ENCODE measurements around the gene TEX55. TPM values are rescaled to one million over a fixed set of nuclear protein-coding genes. Genes with fewer than 3 reads are reported as not detected.

Gene TEX55
- total and polyA plus RNA-seq, 9 of the 15 experiments (the other 6 are each of a cell fraction or from before 2014, with no cell fraction given): not detected

DNA sequence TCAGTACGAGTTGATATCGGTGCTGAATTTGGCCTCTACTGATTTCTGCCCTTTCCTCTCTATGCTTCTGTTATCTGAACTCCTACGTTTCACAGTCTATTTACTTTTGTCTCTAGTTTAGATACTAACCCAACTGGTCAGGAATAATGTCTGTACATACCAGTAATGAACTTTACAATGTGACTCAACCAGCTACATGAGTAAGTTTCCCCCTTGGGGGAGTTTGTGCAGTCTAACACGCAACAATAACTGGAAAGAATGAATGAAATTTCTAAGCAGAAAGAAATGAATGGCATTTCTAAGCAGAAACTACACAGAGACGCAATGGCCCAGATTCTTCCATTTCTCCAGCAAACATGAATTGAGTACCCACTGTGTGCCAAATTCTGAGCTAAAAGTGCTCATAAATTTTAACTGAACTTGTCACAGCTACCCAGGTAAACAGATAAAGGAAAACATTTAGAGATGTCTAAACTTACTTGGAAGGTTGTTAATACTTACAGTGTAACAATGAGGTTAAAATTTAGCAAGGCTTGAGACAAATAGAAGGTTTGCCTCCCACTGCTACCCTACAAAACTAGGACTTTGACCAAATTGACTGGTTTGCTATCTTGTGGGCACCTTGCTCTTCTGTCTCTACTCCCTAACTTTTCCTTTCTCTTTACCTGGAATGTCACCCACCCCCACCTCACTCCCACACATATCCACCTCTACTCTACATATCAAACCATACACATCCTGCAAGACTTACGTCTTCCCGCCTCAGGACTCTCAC lies 39.0 kb downstream of the TEX55 start (continued):
- TF ChIP-seq, protein P1, sequence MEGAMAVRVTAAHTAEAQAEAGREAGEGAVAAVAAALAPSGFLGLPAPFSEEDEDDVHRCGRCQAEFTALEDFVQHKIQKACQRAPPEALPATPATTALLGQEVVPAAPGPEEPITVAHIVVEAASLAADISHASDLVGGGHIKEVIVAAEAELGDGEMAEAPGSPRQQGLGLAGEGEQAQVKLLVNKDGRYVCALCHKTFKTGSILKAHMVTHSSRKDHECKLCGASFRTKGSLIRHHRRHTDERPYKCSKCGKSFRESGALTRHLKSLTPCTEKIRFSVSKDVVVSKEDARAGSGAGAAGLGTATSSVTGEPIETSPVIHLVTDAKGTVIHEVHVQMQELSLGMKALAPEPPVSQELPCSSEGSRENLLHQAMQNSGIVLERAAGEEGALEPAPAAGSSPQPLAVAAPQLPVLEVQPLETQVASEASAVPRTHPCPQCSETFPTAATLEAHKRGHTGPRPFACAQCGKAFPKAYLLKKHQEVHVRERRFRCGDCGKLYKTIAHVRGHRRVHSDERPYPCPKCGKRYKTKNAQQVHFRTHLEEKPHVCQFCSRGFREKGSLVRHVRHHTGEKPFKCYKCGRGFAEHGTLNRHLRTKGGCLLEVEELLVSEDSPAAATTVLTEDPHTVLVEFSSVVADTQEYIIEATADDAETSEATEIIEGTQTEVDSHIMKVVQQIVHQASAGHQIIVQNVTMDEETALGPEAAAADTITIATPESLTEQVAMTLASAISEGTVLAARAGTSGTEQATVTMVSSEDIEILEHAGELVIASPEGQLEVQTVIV (CRISPR knock-in tag; IDR thresholded peaks at IDR 0.05; ENCODE audit: borderline replicate concordance): no peak
- no peak for TF ChIP-seq CBX8 (IDR thresholded peaks at IDR 0.05; ENCODE audit: borderline replicate concordance, extremely low read depth, low read depth, low read length, poor library complexity, severe bottlenecking)
- TF ChIP-seq HDAC3 (IDR thresholded peaks at IDR 0.05; ENCODE audit: borderline replicate concordance, partially characterized antibody): no peak
- TF ChIP-seq, protein P2, sequence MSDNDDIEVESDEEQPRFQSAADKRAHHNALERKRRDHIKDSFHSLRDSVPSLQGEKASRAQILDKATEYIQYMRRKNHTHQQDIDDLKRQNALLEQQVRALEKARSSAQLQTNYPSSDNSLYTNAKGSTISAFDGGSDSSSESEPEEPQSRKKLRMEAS (CRISPR knock-in tag; IDR thresholded peaks at IDR 0.05): no peak

DNA sequence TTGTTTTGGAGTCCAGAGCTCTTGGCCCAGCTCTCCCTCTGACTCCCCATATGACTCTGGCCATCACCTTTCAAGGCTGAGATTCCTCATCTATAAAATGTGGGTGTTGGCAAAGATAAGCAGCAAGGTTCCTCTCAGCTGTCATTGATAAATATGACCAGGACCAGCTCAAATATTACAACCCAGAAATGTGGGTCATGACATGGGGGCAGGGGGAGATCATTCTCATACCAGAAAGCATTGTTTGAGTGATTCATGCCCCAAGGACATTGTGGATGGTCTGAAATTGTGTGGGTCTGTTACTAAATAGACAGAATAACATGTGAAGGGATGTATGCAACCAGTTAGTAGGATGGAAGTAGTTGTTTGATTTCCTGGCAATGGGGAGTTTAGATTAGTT lies 41.3 kb downstream of the TEX55 start:
- Histone ChIP-seq H3K4me2 (ENCODE audit: insufficient read depth, low read length) (no peak overlapping the region), H3K27ac (ENCODE audit: extremely low read depth, low read depth, low read length) (no peak overlapping the region), H3K4me1 (replicated peaks in 1 of 2; ENCODE audit: control insufficient read depth in 2 of 2, insufficient read depth in 2 of 2, low read length in 2 of 2) (no peaks in the 10 kb centered on the region), H3K79me2 (ENCODE audit: control insufficient read depth, insufficient read depth, low read length) (no peaks in the 10 kb centered on the region), H3K36me3 (ENCODE audit: control insufficient read depth, insufficient read depth, low read length) (no peaks in the 10 kb centered on the region), H3K9me3 (replicated peaks; ENCODE audit: control insufficient read depth, insufficient read depth, low read depth, low read length) (no peaks in the 10 kb centered on the region), H3K4me3 (no peak overlapping the region), H4K20me1 (replicated peaks; ENCODE audit: control insufficient read depth, insufficient read depth, low read length) (no peaks in the 10 kb centered on the region), H2AFZ (ENCODE audit: low read depth, low read length) (no peak overlapping the region), H3K9ac (ENCODE audit: insufficient read depth in 1 of 2, low read depth in 2 of 2, low read length in 2 of 2) (no peak overlapping the region), H3K27me3 (ENCODE audit: control insufficient read depth in 2 of 2, insufficient read depth in 2 of 2, low read length in 2 of 2) (peaks cover 0 to 9% of the 10 kb centered on the region in 2 experiments; a peak in 2 of 5 replicates), H3K9me1 (ENCODE audit: control insufficient read depth, insufficient read depth, low read length) (no peaks in the 10 kb centered on the region)
- intact Hi-C loops (cut with micrococcal nuclease): no loop called here
- FAIRE-seq (no peak), DNase-seq (ENCODE audit: extremely low read depth in 1 of 4, low spot score in 3 of 4) (no peak), ATAC-seq (no peak)
- no TSS peak for BruUV-seq (replicated peaks)
- CTCF ChIA-PET (ENCODE audit: low intra/inter-chr PET ratio): no interaction called here
- POLR2A ChIA-PET: no interaction called here
- in situ Hi-C loops (cut with MboI): no loop called here
- TF ChIP-seq ZNF224 (CRISPR knock-in tag; IDR thresholded peaks at IDR 0.05): no peak
- TF ChIP-seq KDM1A (IDR thresholded peaks at IDR 0.05): no peak
- TF ChIP-seq, protein P3, sequence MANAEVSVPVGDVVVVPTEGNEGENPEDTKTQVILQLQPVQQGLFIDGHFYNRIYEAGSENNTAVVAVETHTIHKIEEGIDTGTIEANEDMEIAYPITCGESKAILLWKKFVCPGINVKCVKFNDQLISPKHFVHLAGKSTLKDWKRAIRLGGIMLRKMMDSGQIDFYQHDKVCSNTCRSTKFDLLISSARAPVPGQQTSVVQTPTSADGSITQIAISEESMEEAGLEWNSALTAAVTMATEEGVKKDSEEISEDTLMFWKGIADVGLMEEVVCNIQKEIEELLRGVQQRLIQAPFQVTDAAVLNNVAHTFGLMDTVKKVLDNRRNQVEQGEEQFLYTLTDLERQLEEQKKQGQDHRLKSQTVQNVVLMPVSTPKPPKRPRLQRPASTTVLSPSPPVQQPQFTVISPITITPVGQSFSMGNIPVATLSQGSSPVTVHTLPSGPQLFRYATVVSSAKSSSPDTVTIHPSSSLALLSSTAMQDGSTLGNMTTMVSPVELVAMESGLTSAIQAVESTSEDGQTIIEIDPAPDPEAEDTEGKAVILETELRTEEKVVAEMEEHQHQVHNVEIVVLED (CRISPR knock-in tag; IDR thresholded peaks at IDR 0.05): no peak
- TF ChIP-seq FOXA3 (CRISPR knock-in tag; conservative IDR thresholded peaks at IDR 0.05 in 1 of 2, IDR thresholded peaks at IDR 0.05 in 1 of 2): no peak
- TF ChIP-seq SREBF2 (CRISPR knock-in tag; IDR thresholded peaks at IDR 0.05): no peak
- TF ChIP-seq SIX5 (IDR thresholded peaks at IDR 0.05; ENCODE audit: borderline replicate concordance in 1 of 2, insufficient read depth in 1 of 2, low read depth in 1 of 2, low read length in 2 of 2): no peak
- no peak for TF ChIP-seq NCOR1 (IDR thresholded peaks at IDR 0.05)
- no peak for TF ChIP-seq U2AF1 (optimal IDR thresholded peaks at IDR 0.05; ENCODE audit: low read depth, low read length)
- TF ChIP-seq, protein P4, sequence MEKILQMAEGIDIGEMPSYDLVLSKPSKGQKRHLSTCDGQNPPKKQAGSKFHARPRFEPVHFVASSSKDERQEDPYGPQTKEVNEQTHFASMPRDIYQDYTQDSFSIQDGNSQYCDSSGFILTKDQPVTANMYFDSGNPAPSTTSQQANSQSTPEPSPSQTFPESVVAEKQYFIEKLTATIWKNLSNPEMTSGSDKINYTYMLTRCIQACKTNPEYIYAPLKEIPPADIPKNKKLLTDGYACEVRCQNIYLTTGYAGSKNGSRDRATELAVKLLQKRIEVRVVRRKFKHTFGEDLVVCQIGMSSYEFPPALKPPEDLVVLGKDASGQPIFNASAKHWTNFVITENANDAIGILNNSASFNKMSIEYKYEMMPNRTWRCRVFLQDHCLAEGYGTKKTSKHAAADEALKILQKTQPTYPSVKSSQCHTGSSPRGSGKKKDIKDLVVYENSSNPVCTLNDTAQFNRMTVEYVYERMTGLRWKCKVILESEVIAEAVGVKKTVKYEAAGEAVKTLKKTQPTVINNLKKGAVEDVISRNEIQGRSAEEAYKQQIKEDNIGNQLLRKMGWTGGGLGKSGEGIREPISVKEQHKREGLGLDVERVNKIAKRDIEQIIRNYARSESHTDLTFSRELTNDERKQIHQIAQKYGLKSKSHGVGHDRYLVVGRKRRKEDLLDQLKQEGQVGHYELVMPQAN (IDR thresholded peaks at IDR 0.05; ENCODE audit: borderline replicate concordance): no peak
